NCI-H1048 (cell line): Measurements from ENCODE around the gene GBA3.
A peak's percentile ranks its signal among the peaks of the same experiment; 100 is the strongest.

Source experiments
- DNase-seq: peaks from one replicate; lab custom pipeline; 2025; lab: John Stamatoyannopoulos, UW

GBA3 gene

GRCh38 chr4:22692736-22693135 lies at the start of gene GBA3:
GBA3 (plus strand) TSS chr4:22692937.
- no peak for DNase-seq

- DNase-seq, result no peak
These were observed 48.8 kb upstream of the GBA3 start for GRCh38 chr4:22643952-22644351.

GRCh38 chr4:22645481-22646182 lies 47.1 kb upstream of the GBA3 start:
- no peak for DNase-seq

- DNase-seq, result no peak
These were observed 43.7 kb upstream of the GBA3 start for GRCh38 chr4:22648996-22649395.

- no peak for DNase-seq
These were observed 42.0 kb upstream of the GBA3 start for GRCh38 chr4:22650771-22651170.

- DNase-seq, result no peak
These were observed 39.0 kb upstream of the GBA3 start for GRCh38 chr4:22653752-22654151.

- DNase-seq, result no peak
These were observed 31.3 kb upstream of the GBA3 start for GRCh38 chr4:22661443-22661842.

GRCh38 chr4:22667332-22667940 lies 25.3 kb upstream of the GBA3 start:
- no peak for DNase-seq

GRCh38 chr4:22668301-22668700 lies 24.4 kb upstream of the GBA3 start:
- DNase-seq, result no peak

GRCh38 chr4:22668702-22669101 lies 24.0 kb upstream of the GBA3 start:
- DNase-seq, result no peak

- DNase-seq, result no peak
These were observed 21.8 kb upstream of the GBA3 start for GRCh38 chr4:22670956-22671355.

GRCh38 chr4:22672519-22672918 lies 20.2 kb upstream of the GBA3 start:
- DNase-seq, result no peak

GRCh38 chr4:22672944-22673343 lies 19.8 kb upstream of the GBA3 start:
- DNase-seq, result no peak

- DNase-seq, result no peak
These were observed 18.0 kb upstream of the GBA3 start for GRCh38 chr4:22674700-22675099.

- DNase-seq, result no peak
These were observed 16.7 kb upstream of the GBA3 start for GRCh38 chr4:22676063-22676462.

GRCh38 chr4:22677780-22678179 lies 15.0 kb upstream of the GBA3 start:
- no peak for DNase-seq

- DNase-seq, result no peak
These were observed 13.5 kb upstream of the GBA3 start for GRCh38 chr4:22678940-22679854.

GRCh38 chr4:22680065-22680642 lies 12.6 kb upstream of the GBA3 start:
- DNase-seq, result peak; percentile 60

- DNase-seq, result no peak
These were observed 9.0 kb upstream of the GBA3 start for GRCh38 chr4:22683726-22684125.

- DNase-seq, result no peak
These were observed 6.6 kb upstream of the GBA3 start for GRCh38 chr4:22686141-22686540.

- DNase-seq, result no peak
These were observed 4.5 kb upstream of the GBA3 start for GRCh38 chr4:22688236-22688635.

- no peak for DNase-seq
These were observed 3.3 kb upstream of the GBA3 start for GRCh38 chr4:22689428-22689827.

GRCh38 chr4:22695029-22695428 lies 2.3 kb downstream of the GBA3 start:
- no peak for DNase-seq
